A549 (cell line): ENCODE measurements around the gene PRSS8. TPM values are rescaled to one million over a fixed set of nuclear protein-coding genes. Genes with fewer than 3 reads are reported as not detected.

Experiments used
- ATAC-seq, 2 experiments: fragments of 200-7000 bp in 1 of 2; fragments of >200 bp in 1 of 2; cut with Nextera tagmentation in 1 of 2; cut with Tn5 transposase in 1 of 2; 3 replicates each; pipeline versions ENCODE4 v1.8.0 to v1.9.1; 2018 to 2020; ENCODE audit warnings: mild to moderate bottlenecking in 1 of 2, moderate library complexity in 1 of 2
- CTCF ChIA-PET: fragments of 300-600 bp; sonication (Branson Sonifier 250); formaldehyde crosslinking; extraction: SDS; loops from one replicate; lab custom pipeline; 2021; ENCODE audit warnings: antibody characterized with exemption, inconsistent platforms; lab: Yijun Ruan, JAX
- POLR2A ChIA-PET: fragments of 350-600 bp; formaldehyde crosslinking; extraction: SDS; loops from one replicate; lab custom pipeline; 2021; ENCODE audit warnings: antibody characterized with exemption, inconsistent platforms; lab: Yijun Ruan, JAX
- DNase-seq, 2 experiments: peaks; one replicate each; pipeline versions ENCODE4 v3.0.0 to v3.0.0-alpha.2; 2011 to 2016; ENCODE audit warnings: low read depth in 1 of 2, low spot score in 1 of 2
- FAIRE-seq: peaks from 2 replicates; lab custom pipeline; 2011; peaks lifted over from hg19 to GRCh38; lab: Jason Lieb, UNC
- H3K27ac ChIP-seq, 2 experiments: fragments of >200 bp; sonication (Bioruptor Twin); formaldehyde crosslinking; 3 replicates each; pipeline ENCODE4 v1.5.1; 2016 to 2017
- H3K4me1 ChIP-seq: fragments of >200 bp; sonication (Bioruptor Twin); formaldehyde crosslinking; 3 replicates; pipeline ENCODE4 v1.6.1; 2016
- H3K4me2 ChIP-seq: fragments of >200 bp; sonication (Bioruptor Twin); formaldehyde crosslinking; 3 replicates; pipeline ENCODE4 v1.6.1; 2016
- H3K4me3 ChIP-seq: fragments of >200 bp; sonication (Bioruptor Twin); formaldehyde crosslinking; 3 replicates; pipeline ENCODE4 v1.5.1; 2016
- H3K9me3 ChIP-seq: fragments of >200 bp; sonication (Bioruptor Twin); formaldehyde crosslinking; 3 replicates; pipeline ENCODE4 v1.6.1; 2016
- ATOH8 ChIP-seq: fragments of 250-450 bp; sonication (Bioruptor Pico); IDR thresholded peaks from 2 replicates; pipeline ENCODE4 v1.5.0; 2020; ENCODE audit warnings: low read depth, mild to moderate bottlenecking, moderate library complexity
- BHLHE40 ChIP-seq: IDR thresholded peaks from 2 replicates; pipeline ENCODE4 v1.6.1; 2012; ENCODE audit warnings: low read depth, low read length, inconsistent platforms
- CBX2 ChIP-seq: fragments of 200-600 bp; sonication (generic); IDR thresholded peaks from 2 replicates; pipeline ENCODE4 v1.6.1; 2016; ENCODE audit warnings: low read depth, mild to moderate bottlenecking, borderline replicate concordance
- CBX8 ChIP-seq: fragments of 200-600 bp; sonication (generic); IDR thresholded peaks from 2 replicates; pipeline ENCODE4 v1.6.1; 2016
- CHD2 ChIP-seq: fragments of 150-350 bp; IDR thresholded peaks from 2 replicates; pipeline ENCODE4 v1.6.1; 2014; ENCODE audit warnings: low read length; ENCODE audit not compliant: partially characterized antibody
- E2F6 ChIP-seq: IDR thresholded peaks from 2 replicates; pipeline ENCODE4 v1.6.1; 2012; ENCODE audit warnings: low read depth, borderline replicate concordance
- EP300 ChIP-seq, 2 experiments: fragments of >200 bp; sonication (Bioruptor Twin); formaldehyde crosslinking; IDR thresholded peaks; 2 replicates in 1 of 2; 3 replicates in 1 of 2; pipeline ENCODE4 v1.6.1; 2016 to 2017
- ESRRA ChIP-seq: fragments of 150-350 bp; IDR thresholded peaks from 2 replicates; pipeline ENCODE4 v1.6.1; 2014; ENCODE audit warnings: mild to moderate bottlenecking, low read length, borderline replicate concordance
- FOSB ChIP-seq: fragments of 250-450 bp; sonication (Bioruptor Pico); IDR thresholded peaks from 2 replicates; pipeline ENCODE4 v1.5.0; 2020; ENCODE audit warnings: mild to moderate bottlenecking, moderate library complexity
- FOSL2 ChIP-seq, 2 experiments: fragments of 450-650 bp in 1 of 2; fragments of >200 bp in 1 of 2; sonication (Bioruptor Twin) in 1 of 2; formaldehyde crosslinking; IDR thresholded peaks; 2 replicates each; pipeline versions ENCODE4 v1.5.0 to v1.6.1; 2016 to 2020; ENCODE audit warnings: mild to moderate bottlenecking in 1 of 2, moderate library complexity in 1 of 2
- FOXS1 ChIP-seq: fragments of 250-450 bp; sonication (Bioruptor Pico); IDR thresholded peaks from 2 replicates; pipeline ENCODE4 v1.5.0; 2020; ENCODE audit warnings: mild to moderate bottlenecking, moderate library complexity
- GATA3 ChIP-seq: IDR thresholded peaks from 2 replicates; pipeline ENCODE4 v1.6.1; 2012; ENCODE audit warnings: borderline replicate concordance
- HDAC2 ChIP-seq: fragments of 200-600 bp; sonication (generic); IDR thresholded peaks from 2 replicates; pipeline ENCODE4 v1.6.1; 2016
- HES2 ChIP-seq: fragments of >200 bp; sonication (Bioruptor Twin); formaldehyde crosslinking; IDR thresholded peaks from 2 replicates; pipeline ENCODE4 v1.6.1; 2016
- HMGXB4 ChIP-seq: fragments of 250-450 bp; sonication (Bioruptor Pico); IDR thresholded peaks from 2 replicates; pipeline ENCODE4 v1.5.0; 2021; ENCODE audit warnings: mild to moderate bottlenecking, moderate library complexity, borderline replicate concordance
- HOXA7 ChIP-seq: fragments of 250-450 bp; sonication (Bioruptor Pico); IDR thresholded peaks from 2 replicates; pipeline ENCODE4 v1.5.0; 2020; ENCODE audit warnings: mild to moderate bottlenecking, moderate library complexity
- HOXB5 ChIP-seq: fragments of 250-450 bp; sonication (Bioruptor Pico); IDR thresholded peaks from 2 replicates; pipeline ENCODE4 v1.5.0; 2020; ENCODE audit warnings: mild to moderate bottlenecking, moderate library complexity
- KDM5A ChIP-seq: fragments of 200-600 bp; sonication (generic); IDR thresholded peaks from 2 replicates; pipeline ENCODE4 v1.6.1; 2016; ENCODE audit warnings: antibody characterized with exemption, mild to moderate bottlenecking
- MAX ChIP-seq: IDR thresholded peaks from 2 replicates; pipeline ENCODE4 v1.6.1; 2012
- NPAS2 ChIP-seq: fragments of 250-450 bp; sonication (Bioruptor Pico); IDR thresholded peaks from 2 replicates; pipeline ENCODE4 v1.8.0; 2022; ENCODE audit warnings: mild to moderate bottlenecking, moderate library complexity, borderline replicate concordance
- PBX3 ChIP-seq: IDR thresholded peaks from 2 replicates; pipeline ENCODE4 v1.6.1; 2012
- PHF8 ChIP-seq: fragments of 200-600 bp; sonication (generic); IDR thresholded peaks from 2 replicates; pipeline ENCODE4 v1.6.1; 2016; ENCODE audit warnings: low read depth, mild to moderate bottlenecking, antibody characterized with exemption, moderate library complexity, borderline replicate concordance
- RNF2 ChIP-seq: fragments of 200-600 bp; sonication (generic); IDR thresholded peaks from 2 replicates; pipeline ENCODE4 v1.6.1; 2016; ENCODE audit warnings: low read depth, mild to moderate bottlenecking, antibody characterized with exemption, moderate library complexity, borderline replicate concordance
- TFCP2L1 ChIP-seq: fragments of 250-450 bp; sonication (Bioruptor Pico); IDR thresholded peaks from 2 replicates; pipeline ENCODE4 v1.5.0; 2021; ENCODE audit warnings: mild to moderate bottlenecking
- TP53 ChIP-seq: fragments of 250-450 bp; sonication (Bioruptor Pico); IDR thresholded peaks from 2 replicates; pipeline ENCODE4 v1.5.0; 2021; ENCODE audit warnings: mild to moderate bottlenecking, moderate library complexity
- USF2 ChIP-seq: fragments of 450-650 bp; IDR thresholded peaks from 2 replicates; pipeline ENCODE4 v1.6.1; 2014; ENCODE audit warnings: antibody characterized with exemption
- ZC3H11A ChIP-seq: fragments of 450-650 bp; IDR thresholded peaks from 2 replicates; pipeline ENCODE4 v1.6.1; 2014; ENCODE audit warnings: antibody characterized with exemption, mild to moderate bottlenecking
- ZFP36 ChIP-seq: fragments of 450-650 bp; IDR thresholded peaks from 2 replicates; pipeline ENCODE4 v1.6.1; 2014; ENCODE audit warnings: borderline replicate concordance; ENCODE audit not compliant: partially characterized antibody
- ZNF302 ChIP-seq: fragments of 250-450 bp; sonication (Bioruptor Pico); IDR thresholded peaks from 2 replicates; pipeline ENCODE4 v1.9.0; 2021; ENCODE audit warnings: inconsistent platforms, mild to moderate bottlenecking, moderate library complexity
- WGBS: methylation state at CpG from one replicate; pipeline ENCODE4 v1.1.6; 2017; ENCODE audit errors: missing lambda C conversion rate; 5-methylcytosine and 5-hydroxymethylcytosine counted together
- polyA plus RNA-seq, 4 experiments: library from polyadenylated mRNA; depleted of rRNA in 3 of 4; stranded (reverse); fragments of >200 nt; fragmentation: RNase III in 1 of 4; extraction: RNeasy Plus Mini Kit Qiagen cat#74134 plus additional on column Dnase treatment in 1 of 4; gene quantifications; 2 replicates in 3 of 4; 3 replicates in 1 of 4; pipeline ENCODE4 v1.2.3, GENCODE V29; 2011 to 2017

PRSS8 gene
- polyA plus RNA-seq, 2 of the 4 experiments (the other 2 are of a cell fraction), result 0.08 to 0.09 TPM

- ATAC-seq, result peak; percentile 22 to 24; a peak in 4 of 6 replicates
- H3K9me3 ChIP-seq, result no peaks in the 10 kb centered on the region
- H3K4me2 ChIP-seq, result peak overlapping the region; percentile 64
- no peak overlapping the region for H3K4me3 ChIP-seq
- POLR2A ChIA-PET, result interaction anchor here (1.4 to 2.0 kb wide), 2 partner anchors 22 to 41 kb away, joined by 3 to 17 read pairs; partner anchors contain the start of genes FUS and KAT8
- CTCF ChIA-PET, result interaction anchor here (1.0 to 6.8 kb wide), 3 partner anchors 20 to 154 kb away, joined by 3 to 166 read pairs (median 5); partner anchors contain the start of genes HSD3B7 and KAT8
- WGBS, result 55% methylated on average over 25 of the region's 27 CpGs
- H3K4me1 ChIP-seq, result peaks cover 46% of the 10 kb centered on the region
- H3K27ac ChIP-seq, result peak overlapping the region; percentile 71 to 88
- peak; percentile 64 to 76 for DNase-seq
- no peak for FAIRE-seq
- TF ChIP-seq USF2 (peak; percentile 35; the same call in 1 of the 2 replicates), CBX2 (no peak), PHF8 (no peak), TP53 (CRISPR knock-in tag) (no peak), ESRRA (no peak), TFCP2L1 (CRISPR knock-in tag) (no peak), PBX3 (no peak), HMGXB4 (CRISPR knock-in tag) (no peak), CBX8 (no peak), ZC3H11A (no peak), BHLHE40 (peak; percentile 94), FOXS1 (CRISPR knock-in tag) (no peak), EP300 (IDR thresholded peaks at IDR 0.05) (no peak), HDAC2 (no peak), HOXB5 (CRISPR knock-in tag) (no peak), GATA3 (no peak; the same call in 1 of the 2 replicates), MAX (peak; percentile 74), ZFP36 (no peak), HES2 (no peak), ATOH8 (CRISPR knock-in tag) (no peak), KDM5A (no peak), FOSB (CRISPR knock-in tag) (no peak), ZNF302 (no peak), HOXA7 (CRISPR knock-in tag) (no peak), RNF2 (no peak), NPAS2 (CRISPR knock-in tag) (no peak), CHD2 (no peak), FOSL2 (IDR thresholded peaks at IDR 0.05) (no peak), FOSL2 (CRISPR knock-in tag; IDR thresholded peaks at IDR 0.05) (peak; percentile 71), E2F6 (no peak)
Measured at GRCh38 chr16:31138621-31139578, 3.4 kb upstream of the PRSS8 start.
